Gastroesophageal sphincter (tissue), 3 donors: ENCODE data around the gene RPS24.

Source experiments
- POLR2A ChIP-seq, 2 donors: fragments of 450-650 bp; IDR thresholded peaks; one replicate each; pipeline ENCODE4 v1.6.1; 2017; ENCODE audit warnings: antibody characterized with exemption in 2 of 2, mild to moderate bottlenecking in 2 of 2, moderate library complexity in 1 of 2
- TF ChIP-seq, protein P1 (sequence below), 4 experiments: fragments of 200-600 bp in 2 of 4; fragments of 450-650 bp in 2 of 4; sonication (generic) in 1 of 4; IDR thresholded peaks; one replicate each; pipeline ENCODE4 v1.5.1; 2017 to 2019; ENCODE audit warnings: antibody characterized with exemption in 4 of 4, mild to moderate bottlenecking in 2 of 4, moderate library complexity in 2 of 4

DNA sequence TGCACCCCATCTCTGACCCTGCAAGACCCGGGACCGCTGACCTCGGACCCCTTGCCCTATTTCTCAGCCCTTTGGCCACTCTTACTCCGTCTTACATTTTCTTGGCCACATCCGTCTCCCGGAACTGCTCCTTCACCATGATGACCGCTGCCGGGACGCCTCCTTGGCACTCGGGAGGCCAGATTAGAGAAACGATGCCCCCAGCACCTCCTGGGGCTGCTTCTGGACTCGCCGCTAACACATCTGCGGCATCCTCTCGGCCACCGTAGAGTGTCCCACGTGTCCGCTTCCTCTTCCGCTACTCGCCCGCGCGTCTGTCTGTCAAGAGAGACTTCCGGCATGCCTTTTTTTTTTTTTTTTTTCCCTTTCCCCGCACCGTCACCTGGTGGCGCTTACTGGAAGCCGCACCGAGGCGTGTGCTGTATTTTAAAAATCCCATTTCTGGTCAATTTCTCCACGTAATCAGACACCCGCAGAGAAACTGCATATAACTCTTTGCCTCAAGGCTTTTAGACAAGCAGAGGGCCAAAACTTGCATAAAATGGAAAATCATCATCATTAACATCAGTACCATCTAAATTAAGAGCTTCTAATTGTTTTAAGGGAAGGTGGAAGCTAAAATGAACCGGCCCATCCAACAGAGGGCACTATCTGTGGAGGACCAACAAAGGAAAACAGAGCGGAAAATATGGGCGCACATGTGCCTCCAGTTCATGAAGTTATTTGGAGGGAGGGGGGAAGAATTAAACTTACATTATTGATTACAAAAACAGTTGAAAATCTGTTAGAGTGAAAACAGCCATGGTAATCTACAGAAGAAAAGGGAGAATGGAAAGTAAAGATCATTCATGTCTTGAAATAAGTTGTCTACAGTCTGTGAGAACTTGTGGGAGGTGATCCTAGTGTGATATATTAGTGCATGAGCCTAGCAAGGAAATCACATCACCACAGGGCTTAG is 4.1 kb upstream of the RPS24 start, which contains the start of gene POLR3A:
- TF ChIP-seq, protein P1, sequence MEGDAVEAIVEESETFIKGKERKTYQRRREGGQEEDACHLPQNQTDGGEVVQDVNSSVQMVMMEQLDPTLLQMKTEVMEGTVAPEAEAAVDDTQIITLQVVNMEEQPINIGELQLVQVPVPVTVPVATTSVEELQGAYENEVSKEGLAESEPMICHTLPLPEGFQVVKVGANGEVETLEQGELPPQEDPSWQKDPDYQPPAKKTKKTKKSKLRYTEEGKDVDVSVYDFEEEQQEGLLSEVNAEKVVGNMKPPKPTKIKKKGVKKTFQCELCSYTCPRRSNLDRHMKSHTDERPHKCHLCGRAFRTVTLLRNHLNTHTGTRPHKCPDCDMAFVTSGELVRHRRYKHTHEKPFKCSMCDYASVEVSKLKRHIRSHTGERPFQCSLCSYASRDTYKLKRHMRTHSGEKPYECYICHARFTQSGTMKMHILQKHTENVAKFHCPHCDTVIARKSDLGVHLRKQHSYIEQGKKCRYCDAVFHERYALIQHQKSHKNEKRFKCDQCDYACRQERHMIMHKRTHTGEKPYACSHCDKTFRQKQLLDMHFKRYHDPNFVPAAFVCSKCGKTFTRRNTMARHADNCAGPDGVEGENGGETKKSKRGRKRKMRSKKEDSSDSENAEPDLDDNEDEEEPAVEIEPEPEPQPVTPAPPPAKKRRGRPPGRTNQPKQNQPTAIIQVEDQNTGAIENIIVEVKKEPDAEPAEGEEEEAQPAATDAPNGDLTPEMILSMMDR (IDR thresholded peaks at IDR 0.05) = peak; percentile 61 to 85 (median 78)
- TF ChIP-seq POLR2A (IDR thresholded peaks at IDR 0.05) = peak; percentile 25 to 27
